OCI-LY7 (cell line): ENCODE data around the gene CRTC1. TPM values are rescaled to one million over a fixed set of nuclear protein-coding genes. Genes with fewer than 3 reads are reported as not detected.

Experiments used
- BruUV-seq: library from RNA; stranded (reverse); fragments of 400-500 nt; replicated peaks from 2 replicates; lab custom pipeline; 2021; lab: Mats Ljungman, UMichigan
- CTCF ChIA-PET: fragments of 300-600 bp; sonication (Branson Sonifier 250); formaldehyde crosslinking; loops from one replicate; lab custom pipeline; 2022; ENCODE audit warnings: antibody characterized with exemption; ENCODE audit not compliant: unreplicated experiment; lab: Charles Lee
- POLR2A ChIA-PET: fragments of 300-600 bp; sonication (Branson Sonifier 250); formaldehyde crosslinking; loops from one replicate; lab custom pipeline; 2022; ENCODE audit warnings: antibody characterized with exemption; lab: Charles Lee
- DNase-seq: peaks from one replicate; pipeline ENCODE4 v3.0.0-alpha.2; 2015; ENCODE audit warnings: low spot score
- H2AFZ ChIP-seq: fragments of 200-600 bp; sonication (generic), shearing (Covaris generic); 2 replicates; pipeline ENCODE4 v1.6.1; 2014; ENCODE audit warnings: mild to moderate bottlenecking, antibody characterized with exemption, low read length, moderate library complexity
- H3K27ac ChIP-seq: fragments of 200-600 bp; sonication (generic); 2 replicates; pipeline ENCODE4 v1.5.1; 2014; ENCODE audit warnings: mixed run types, low read depth, mild to moderate bottlenecking, moderate library complexity, low read length, inconsistent platforms; ENCODE audit not compliant: poor library complexity, severe bottlenecking
- H3K36me3 ChIP-seq: fragments of 200-600 bp; sonication (generic); 2 replicates; pipeline ENCODE4 v1.6.1; 2014; ENCODE audit warnings: mild to moderate bottlenecking, antibody characterized with exemption, low read length, moderate library complexity, mixed read lengths; ENCODE audit not compliant: insufficient read depth
- H3K4me1 ChIP-seq: fragments of 200-600 bp; sonication (generic); 2 replicates; pipeline ENCODE4 v1.5.1; 2014; ENCODE audit warnings: mild to moderate bottlenecking, low read length; ENCODE audit not compliant: insufficient read depth, poor library complexity, severe bottlenecking
- H3K4me2 ChIP-seq: fragments of 200-600 bp; sonication (generic); 2 replicates; pipeline ENCODE4 v1.6.1; 2014; ENCODE audit warnings: mild to moderate bottlenecking, low read length
- H3K4me3 ChIP-seq: fragments of 200-600 bp; sonication (generic); 2 replicates; pipeline ENCODE4 v1.5.1; 2014; ENCODE audit warnings: mild to moderate bottlenecking, low read depth, low read length; ENCODE audit not compliant: poor library complexity, severe bottlenecking
- H3K79me2 ChIP-seq: fragments of 200-600 bp; sonication (generic); 2 replicates; pipeline ENCODE4 v1.6.1; 2016; ENCODE audit warnings: low read depth, mild to moderate bottlenecking, low read length, moderate library complexity, mixed read lengths; ENCODE audit not compliant: insufficient read depth
- H3K9me2 ChIP-seq: fragments of 200-600 bp; sonication (generic); 2 replicates; pipeline ENCODE4 v1.6.1; 2016; ENCODE audit warnings: mild to moderate bottlenecking, low read length, mixed read lengths; ENCODE audit not compliant: insufficient read depth
- H3K9me3 ChIP-seq: fragments of 200-600 bp; sonication (generic); 2 replicates; pipeline ENCODE4 v1.6.1; 2014; ENCODE audit warnings: mild to moderate bottlenecking, mixed run types, low read length, mixed read lengths
- H4K20me1 ChIP-seq: fragments of 200-600 bp; sonication (generic); 2 replicates; pipeline ENCODE4 v1.6.1; 2014; ENCODE audit warnings: mild to moderate bottlenecking, antibody characterized with exemption, low read length, moderate library complexity, mixed read lengths; ENCODE audit not compliant: insufficient read depth
- CTCF ChIP-seq: fragments of 200-600 bp; sonication (generic); conservative IDR thresholded peaks from 2 replicates; pipeline ENCODE4 v1.5.1; 2014; ENCODE audit warnings: mild to moderate bottlenecking, antibody characterized with exemption, low read length, moderate library complexity, mixed read lengths
- EZH2phosphoT487 ChIP-seq: fragments of 200-600 bp; sonication (generic); IDR thresholded peaks from 2 replicates; pipeline ENCODE4 v1.6.1; 2018; ENCODE audit warnings: low read depth, borderline replicate concordance, mild to moderate bottlenecking, mixed run types, antibody characterized with exemption, low read length, moderate library complexity, mixed read lengths
- intact Hi-C: fragments of 100-400 bp; cut with micrococcal nuclease; formaldehyde crosslinking; loops from one replicate; pipeline ENCODE4 v1.10.0; 2022; ENCODE audit not compliant: unreplicated experiment
- total RNA-seq, 2 experiments: library from RNA; depleted of rRNA in 1 of 2; stranded (reverse); fragments of >200 nt in 1 of 2; shearing (Covaris generic) in 1 of 2; gene quantifications; 2 replicates each; pipeline ENCODE4 v1.2.3, GENCODE V29; 2014 to 2022

The CRTC1 gene
- total RNA-seq, 2 experiments from 2014 or later: 4.1 to 10.3 TPM

GRCh38 chr19:18756896-18757295 is 73.4 kb downstream of the CRTC1 start:
- Histone ChIP-seq H3K36me3 (no peaks in the 10 kb centered on the region), H3K27ac (no peak overlapping the region), H4K20me1 (no peaks in the 10 kb centered on the region), H3K4me2 (no peak overlapping the region), H3K79me2 (no peaks in the 10 kb centered on the region), H3K9me3 (no peaks in the 10 kb centered on the region), H2AFZ (no peak overlapping the region), H3K9me2 (no peaks in the 10 kb centered on the region), H3K4me3 (no peak overlapping the region), H3K4me1 (no peaks in the 10 kb centered on the region)
- ChIA-PET POLR2A (no interaction called here), CTCF (no interaction called here)
- BruUV-seq: no TSS peak
- intact Hi-C loops: no loop called here
- no peak for DNase-seq
- TF ChIP-seq CTCF (no peak), EZH2phosphoT487 (no peak)

GRCh38 chr19:18759304-18759994 is 76.0 kb downstream of the CRTC1 start:
- no peaks in the 10 kb centered on the region for H4K20me1 ChIP-seq
- no peak overlapping the region for H3K4me3 ChIP-seq
- H3K4me1 ChIP-seq: no peaks in the 10 kb centered on the region
- no peaks in the 10 kb centered on the region for H3K36me3 ChIP-seq
- DNase-seq: no peak
- H3K9me3 ChIP-seq: no peaks in the 10 kb centered on the region
- no peak for TF ChIP-seq EZH2phosphoT487
- no peak for TF ChIP-seq CTCF
- H3K9me2 ChIP-seq: no peaks in the 10 kb centered on the region
- no peak overlapping the region for H2AFZ ChIP-seq
- H3K79me2 ChIP-seq: no peaks in the 10 kb centered on the region
- no TSS peak for BruUV-seq
- intact Hi-C loops: no loop called here
- ChIA-PET POLR2A (no interaction called here), CTCF (no interaction called here)
- no peak overlapping the region for H3K27ac ChIP-seq
- no peak overlapping the region for H3K4me2 ChIP-seq

GRCh38 chr19:18759995-18760426 is 76.5 kb downstream of the CRTC1 start:
- no peak overlapping the region for H2AFZ ChIP-seq

More at GRCh38 chr19:18759995-18760426, 76.5 kb downstream of the CRTC1 start:
- Histone ChIP-seq H4K20me1 (no peaks in the 10 kb centered on the region), H3K9me3 (no peaks in the 10 kb centered on the region), H3K4me2 (no peak overlapping the region), H3K4me3 (no peak overlapping the region), H3K79me2 (no peaks in the 10 kb centered on the region), H3K9me2 (no peaks in the 10 kb centered on the region), H3K36me3 (no peaks in the 10 kb centered on the region), H3K27ac (no peak overlapping the region), H3K4me1 (peaks cover 1% of the 10 kb centered on the region)
- ChIA-PET POLR2A (no interaction called here), CTCF (no interaction called here)
- TF ChIP-seq EZH2phosphoT487 (no peak), CTCF (no peak)
- DNase-seq: no peak
- intact Hi-C loops: no loop called here
- BruUV-seq: no TSS peak
